GM21528 (cell line): Measurements from ENCODE around the gene ATG101.

Experiments used
- ATAC-seq: cut with Tn5 transposase; IDR thresholded peaks from one replicate; pipeline ENCODE4 v1.9.1; 2021; ENCODE audit warnings: mild to moderate bottlenecking, moderate library complexity; ENCODE audit not compliant: unreplicated experiment, low FRiP score

ATG101 gene

DNA sequence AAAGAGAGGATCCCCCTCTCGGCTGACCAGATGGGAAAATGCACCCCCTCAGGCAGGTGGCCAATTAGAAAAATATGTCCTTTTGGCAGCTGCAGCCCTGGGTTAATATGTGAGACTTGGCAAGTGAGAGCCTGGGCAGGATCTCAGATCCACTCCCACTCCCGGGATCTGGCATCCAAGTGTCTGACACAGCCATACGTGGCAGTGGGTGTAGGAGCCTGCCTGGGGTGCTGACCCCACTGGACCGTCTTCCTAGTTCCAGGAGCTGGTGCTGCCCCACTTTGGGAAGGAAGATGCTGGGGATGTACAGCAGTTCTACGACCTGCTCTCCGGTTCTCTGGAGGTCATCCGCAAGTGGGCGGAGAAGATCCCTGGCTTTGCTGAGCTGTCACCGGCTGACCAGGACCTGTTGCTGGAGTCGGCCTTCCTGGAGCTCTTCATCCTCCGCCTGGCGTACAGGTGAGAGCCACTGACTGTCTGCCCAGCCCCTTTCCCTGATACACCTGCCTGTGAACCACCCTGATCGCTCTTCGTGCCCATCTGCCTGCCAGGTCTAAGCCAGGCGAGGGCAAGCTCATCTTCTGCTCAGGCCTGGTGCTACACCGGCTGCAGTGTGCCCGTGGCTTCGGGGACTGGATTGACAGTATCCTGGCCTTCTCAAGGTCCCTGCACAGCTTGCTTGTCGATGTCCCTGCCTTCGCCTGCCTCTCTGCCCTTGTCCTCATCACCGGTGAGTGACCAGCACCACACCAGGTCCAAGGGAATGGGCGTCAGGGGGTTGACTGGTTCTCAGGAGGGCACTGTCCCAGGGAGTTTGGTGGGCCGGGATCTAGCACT, 12.8 kb upstream of the ATG101 start:
- no peak for ATAC-seq

DNA sequence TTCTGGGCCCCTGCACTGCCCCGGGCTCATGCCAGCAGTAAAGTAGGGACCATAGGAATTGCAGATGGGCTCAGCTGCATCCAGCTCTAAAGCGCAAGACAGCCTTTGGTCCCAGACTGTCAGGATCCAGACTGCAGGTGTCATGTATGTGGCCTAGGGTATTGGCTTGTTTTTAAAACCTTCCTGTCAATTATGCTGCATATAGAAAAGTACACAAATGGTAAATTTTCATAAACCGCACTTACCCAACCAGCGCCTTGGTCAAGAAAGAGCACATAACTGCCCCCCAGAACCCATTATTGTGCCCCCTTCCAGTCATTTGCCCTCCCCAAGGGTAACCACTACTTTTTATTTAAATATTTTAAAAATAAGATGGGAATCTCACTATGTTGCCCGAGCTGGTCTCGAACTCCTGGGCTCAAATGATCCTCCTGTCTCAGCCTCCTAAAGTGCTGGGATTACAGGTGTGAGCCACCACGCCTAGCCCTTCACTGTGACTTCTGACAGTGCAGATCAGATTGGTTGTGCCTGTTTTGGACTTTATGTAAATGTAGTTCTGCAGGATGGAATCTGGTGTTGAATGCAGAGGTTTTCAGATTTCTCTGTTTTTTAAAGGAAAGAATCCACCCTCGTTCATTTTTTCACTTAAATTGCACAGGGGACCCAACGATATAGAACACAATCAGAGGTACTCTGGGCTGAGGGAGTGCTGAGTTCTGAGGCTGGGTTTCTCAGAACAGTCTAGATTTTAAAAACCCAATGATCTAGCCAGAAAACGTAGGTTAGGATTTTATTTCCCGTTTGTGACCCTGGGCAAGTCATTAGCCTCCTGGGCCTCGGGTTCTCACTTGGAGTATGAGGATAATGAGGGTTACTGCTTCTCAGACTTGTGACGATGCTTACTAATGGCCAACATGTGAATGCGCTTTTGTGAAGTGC, 11.9 kb upstream of the ATG101 start:
- no peak for ATAC-seq

DNA sequence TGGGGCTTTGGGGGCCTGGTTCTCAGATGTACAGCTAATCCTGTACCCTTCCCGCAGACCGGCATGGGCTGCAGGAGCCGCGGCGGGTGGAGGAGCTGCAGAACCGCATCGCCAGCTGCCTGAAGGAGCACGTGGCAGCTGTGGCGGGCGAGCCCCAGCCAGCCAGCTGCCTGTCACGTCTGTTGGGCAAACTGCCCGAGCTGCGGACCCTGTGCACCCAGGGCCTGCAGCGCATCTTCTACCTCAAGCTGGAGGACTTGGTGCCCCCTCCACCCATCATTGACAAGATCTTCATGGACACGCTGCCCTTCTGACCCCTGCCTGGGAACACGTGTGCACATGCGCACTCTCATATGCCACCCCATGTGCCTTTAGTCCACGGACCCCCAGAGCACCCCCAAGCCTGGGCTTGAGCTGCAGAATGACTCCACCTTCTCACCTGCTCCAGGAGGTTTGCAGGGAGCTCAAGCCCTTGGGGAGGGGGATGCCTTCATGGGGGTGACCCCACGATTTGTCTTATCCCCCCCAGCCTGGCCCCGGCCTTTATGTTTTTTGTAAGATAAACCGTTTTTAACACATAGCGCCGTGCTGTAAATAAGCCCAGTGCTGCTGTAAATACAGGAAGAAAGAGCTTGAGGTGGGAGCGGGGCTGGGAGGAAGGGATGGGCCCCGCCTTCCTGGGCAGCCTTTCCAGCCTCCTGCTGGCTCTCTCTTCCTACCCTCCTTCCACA, 11.0 kb upstream of the ATG101 start:
- ATAC-seq, result no peak

DNA sequence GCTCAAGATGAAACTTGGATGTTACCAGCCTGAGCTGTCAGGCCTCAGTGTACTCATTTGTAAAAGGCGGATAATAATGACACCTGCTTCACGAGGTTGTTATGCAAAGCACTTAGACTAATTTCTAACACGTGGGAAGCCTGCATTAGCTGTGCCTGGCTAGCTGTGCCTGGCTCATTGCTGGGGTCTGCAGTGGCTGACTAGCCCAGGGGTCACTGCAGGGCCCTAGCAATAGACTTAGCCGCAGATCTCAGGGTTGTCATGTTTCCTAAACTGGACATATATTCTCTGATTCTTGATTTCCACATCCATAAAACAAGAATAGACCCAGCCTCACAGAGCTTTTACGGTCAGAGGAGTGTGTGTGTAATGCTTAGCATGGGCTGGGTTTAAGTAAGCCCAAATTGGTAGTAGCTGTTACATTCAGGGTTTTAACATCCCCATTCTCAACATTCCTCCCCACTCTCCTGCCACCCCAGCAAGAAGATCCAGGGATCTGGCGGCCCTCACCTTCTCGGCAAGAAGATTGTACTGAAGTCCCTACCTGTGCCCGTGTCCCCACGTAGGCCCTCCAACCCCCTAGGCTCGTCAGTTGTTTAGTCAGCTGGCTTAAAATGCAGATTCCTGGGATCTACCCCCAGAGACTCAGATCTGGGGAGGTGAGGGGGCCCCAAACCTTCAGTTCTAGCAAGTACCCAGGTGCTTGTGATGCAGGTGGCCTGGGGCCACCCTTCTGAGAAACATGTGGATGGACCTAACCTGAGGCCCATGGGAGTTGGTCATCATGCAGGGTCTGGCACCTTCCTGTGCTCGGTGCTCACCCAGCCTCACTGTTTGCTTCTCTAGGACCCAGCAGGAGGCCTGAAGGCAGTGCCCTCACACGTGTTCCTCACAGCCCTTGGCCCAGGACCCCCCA, 9.9 kb upstream of the ATG101 start:
- no peak for ATAC-seq

DNA sequence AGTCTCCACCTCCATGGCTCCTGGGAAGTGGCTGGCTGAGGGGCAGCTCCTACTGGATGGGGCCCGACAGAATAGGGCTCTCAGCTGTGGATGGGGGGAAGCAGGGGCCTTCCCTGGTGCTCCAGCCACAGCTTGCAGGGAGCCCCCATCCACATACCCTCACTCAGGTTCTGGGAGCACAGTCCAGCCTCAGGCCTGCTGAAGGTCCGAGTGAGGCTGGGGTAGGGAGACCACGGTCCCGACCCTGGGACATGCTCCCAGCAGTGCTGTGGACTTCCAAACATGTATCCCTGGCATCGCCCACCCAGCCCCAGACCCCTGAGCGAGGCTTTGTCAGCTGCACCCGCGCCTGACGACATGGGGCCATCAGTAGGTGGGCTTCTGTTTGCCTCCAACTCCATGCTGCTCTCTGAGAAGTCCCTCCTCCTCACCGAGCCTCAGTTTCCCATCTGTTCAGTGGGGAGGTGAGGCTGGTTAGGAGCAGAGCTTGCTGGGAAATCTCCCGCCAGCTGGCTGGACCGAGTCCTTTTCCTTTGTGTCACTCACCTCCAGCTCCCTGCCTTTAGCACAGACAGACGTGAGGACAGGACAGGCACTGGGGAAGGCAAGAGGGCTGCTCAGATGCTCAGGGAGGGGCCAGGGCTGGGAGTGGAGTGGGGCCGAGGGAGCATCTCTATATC, 9.1 kb upstream of the ATG101 start:
- no peak for ATAC-seq

DNA sequence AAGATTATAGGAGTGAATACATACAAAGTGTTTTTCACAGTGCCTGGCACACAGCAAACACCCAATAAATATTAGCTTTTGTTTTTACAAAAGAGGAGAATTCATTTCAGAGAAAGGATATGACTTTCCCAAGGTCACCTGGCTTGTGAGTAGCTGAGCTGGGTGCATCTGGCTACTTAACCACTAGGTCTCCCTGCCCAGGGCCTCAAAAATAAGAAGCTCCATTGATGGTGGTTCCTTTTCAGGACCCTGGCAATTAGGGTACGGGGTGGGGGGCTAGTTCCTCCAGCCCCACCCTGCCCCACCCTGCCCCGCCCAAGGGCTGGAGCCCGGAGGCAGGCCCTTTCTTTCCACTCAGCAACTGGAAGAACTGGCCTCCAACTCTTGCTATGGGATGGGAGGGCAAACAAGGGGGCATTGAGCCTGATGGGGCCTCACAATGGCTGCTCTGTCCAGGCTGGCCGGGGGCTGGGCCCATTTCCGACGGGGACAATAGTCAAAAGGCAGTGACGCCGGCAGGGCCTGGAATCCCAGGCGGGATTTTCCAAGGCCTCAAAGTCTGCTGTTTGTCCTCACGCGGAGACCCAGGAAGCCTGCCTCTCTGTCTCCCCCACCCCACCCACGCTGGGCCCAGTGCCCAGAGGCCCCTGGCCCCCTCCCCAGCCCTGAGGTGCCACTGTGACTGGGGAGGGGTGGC, 8.2 kb upstream of the ATG101 start:
- no peak for ATAC-seq

DNA sequence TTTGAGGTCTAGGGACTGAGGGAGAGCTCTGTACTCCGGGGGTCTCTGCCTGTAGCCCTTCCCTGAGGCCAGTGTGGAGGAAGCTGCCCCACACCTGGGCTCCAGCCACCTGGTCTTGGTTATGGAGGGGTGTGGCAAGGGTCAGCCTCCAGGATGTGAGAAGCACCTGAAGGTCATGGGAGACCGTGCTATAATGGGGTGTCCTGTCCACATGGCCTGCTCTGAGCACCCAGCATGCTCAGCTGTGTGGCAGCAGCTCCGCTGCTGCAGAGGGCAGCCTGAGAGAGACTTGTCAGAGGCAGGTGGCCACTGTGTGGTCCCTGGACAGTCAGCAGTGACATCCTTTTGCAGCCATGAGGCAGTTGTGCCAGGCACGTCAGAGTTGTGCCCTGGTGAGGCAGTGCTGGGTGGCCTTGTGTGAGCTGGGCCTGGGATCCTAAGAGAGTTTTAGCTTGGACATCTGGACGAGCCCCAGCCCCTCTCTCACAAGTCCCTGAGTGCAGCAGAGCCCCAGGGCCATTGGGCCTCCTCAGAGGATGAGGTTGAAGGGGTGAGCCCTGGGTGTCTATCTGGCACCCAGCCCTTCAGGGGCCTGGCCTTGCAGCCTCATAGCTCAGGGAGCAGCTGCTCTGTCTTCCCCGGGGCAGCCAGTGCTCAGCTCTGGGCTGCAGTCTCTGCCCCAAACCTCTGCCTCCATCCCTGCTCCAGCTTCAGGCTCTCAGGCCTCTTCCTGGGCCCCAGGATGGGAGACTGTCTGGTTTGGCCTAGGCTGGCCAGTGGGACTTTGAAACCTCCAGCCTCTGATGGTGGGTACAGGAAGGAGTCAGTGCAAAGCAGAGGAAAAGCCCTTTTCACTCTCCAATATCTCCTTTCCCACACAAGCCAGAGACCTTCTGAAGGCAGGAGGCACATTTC, 7.4 kb upstream of the ATG101 start:
- ATAC-seq, result no peak

DNA sequence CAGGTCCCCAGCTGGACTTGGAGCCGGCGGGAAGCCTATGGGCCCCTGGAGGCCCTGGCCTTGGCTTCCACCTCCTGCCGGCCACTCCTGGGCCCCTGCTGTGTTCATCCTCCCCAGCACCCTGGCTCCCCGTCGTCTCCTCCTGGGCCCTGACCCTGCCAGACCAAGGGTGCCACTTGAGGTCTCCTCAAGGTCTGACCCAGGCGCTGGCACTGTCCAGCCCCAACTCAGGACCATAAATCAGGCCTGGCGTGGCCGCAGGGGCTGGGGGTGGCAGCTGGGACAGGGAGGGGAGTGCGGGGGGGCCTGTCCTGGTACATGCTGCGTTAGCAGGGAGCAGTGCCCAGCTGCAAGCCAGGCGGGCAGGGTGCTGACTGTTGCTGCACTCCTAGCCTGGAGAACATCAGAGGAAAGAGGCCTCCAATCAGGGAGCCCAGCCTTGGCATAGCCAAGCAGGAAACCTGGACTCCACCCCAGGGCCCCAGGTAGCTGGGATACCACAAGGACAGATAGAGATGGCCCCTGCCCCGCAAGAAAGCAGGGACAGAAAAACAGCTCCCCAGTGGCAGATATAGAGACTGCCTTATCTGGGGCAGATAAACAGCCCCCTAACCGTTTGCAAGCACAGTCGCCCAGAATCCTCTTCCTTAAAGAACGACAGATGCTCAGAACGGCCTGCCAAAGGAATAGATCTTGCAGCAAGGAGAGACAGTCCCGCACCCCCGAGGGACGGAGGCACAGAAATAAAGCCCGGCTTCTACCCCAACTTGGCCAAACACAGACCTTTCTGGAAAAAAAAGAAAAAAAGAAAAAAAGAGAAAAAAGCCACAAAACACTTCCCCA, 6.5 kb upstream of the ATG101 start:
- ATAC-seq, result no peak

DNA sequence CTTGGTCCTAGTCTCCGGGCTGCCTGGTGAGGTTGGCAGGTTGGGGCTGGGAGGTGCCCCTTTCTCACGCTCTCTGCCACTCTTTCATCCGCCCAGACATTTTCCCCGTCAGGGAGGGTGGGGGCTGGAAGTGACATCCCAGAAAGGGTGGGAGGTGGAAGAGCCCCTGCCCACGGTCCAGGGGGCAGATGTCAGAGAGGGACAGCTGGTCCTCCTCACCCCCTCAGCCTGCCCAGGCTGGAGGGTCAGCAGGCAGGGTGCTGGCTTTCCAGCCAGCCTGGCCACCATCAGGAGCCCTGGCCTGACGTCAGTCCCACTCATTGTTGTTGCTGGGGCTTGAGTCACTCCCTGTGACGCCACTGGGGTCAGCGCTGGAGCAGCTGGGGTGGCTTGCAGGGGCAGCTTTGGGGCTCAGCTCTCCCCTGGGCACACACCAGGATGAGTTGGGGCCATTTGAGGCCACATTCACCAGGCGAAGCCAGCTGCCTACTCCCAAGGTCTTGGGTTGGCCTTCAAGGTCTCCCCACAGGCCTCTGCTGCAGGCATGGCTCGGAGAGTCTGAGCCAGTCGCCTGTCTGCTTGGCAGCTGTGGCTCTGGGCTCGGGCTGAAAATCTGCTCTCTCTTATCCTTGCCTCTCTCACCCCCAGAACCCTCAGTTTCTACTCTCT, 5.7 kb upstream of the ATG101 start:
- no peak for ATAC-seq

DNA sequence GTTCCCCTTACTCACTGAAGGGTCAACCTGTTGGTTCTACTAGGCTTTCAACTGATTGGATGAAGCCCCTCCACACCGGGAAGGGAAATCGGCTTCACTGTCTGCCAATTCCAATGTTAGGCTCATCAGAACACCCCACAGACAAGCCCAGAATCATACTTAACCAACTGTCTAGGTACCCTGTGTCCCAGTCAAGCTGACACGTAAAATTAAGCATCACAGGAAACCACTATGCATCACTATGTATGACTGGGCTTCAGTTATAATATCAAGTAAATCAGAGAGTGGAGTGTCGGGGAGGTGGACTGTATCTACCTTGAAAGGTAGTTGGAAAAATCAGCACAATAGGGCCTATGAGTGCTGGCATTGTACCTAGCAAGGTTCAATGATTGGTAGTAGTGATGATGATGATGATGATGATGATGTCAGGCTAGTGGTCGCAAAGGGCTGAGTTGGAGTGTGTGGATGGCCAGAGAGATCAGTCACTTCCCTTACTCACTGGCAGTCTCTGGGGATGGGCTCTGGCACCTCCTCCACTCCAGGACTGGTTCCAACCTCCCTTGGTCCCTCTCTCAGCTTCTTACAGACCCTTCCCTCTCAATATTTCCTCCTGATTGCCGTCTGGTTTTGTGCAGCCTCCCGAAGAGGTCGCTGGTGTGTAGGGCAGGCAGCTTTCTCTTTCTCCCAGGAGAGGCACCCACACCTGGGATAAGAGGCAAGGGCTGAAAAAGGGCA, 3.3 kb upstream of the ATG101 start:
- no peak for ATAC-seq

DNA sequence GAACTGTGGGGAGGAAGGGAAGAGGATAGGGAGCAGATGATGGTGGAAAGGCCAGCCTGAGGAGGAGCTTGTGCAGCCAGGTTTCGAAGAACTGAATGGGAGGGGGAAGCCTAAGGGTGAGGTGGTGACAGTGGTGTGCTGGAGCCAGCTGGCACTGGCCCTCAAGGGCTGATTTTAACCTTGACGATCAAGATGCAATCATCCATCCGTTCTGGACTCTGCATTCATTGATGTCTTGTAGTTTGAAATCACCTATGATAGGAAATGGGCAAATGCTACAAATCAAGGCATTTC, 2.8 kb upstream of the ATG101 start:
- no peak for ATAC-seq

DNA sequence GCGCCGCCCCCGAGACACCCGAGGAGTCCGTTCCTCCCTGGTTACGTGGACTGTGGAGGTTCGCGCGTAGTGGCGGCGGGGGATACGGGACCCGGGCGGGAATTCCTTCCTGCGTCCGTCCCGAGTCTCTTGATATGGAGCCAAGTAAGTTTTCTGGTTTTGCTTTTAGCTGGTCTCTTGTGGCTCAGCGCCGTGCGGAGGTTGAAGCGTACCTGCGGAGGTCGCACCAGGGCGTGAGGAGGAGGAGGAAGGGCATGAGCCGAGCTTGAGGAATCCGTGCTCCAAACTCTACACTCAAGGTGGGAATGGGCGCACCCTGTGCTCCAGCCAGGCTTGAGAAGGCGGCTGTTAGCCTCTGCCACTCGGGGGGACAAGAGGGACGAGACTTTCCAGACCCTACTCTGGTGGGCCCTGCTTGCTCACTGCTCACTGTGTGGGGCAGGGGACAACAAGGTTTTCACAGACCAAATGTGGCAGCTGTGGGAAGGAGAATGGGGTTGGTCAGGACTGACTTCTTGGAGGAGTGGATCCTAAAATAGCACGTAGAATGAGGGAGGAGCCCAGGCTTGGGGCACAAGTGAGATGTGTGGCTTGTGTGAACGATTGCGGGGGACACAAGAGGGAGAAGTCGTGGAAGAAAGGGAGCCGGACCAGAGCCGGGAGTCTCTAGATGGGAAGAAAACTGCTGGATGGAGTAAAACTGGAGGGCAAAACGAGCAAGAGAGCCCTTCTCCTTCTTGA, 577 bp downstream of the ATG101 start:
- ATAC-seq, result peak; percentile 20

DNA sequence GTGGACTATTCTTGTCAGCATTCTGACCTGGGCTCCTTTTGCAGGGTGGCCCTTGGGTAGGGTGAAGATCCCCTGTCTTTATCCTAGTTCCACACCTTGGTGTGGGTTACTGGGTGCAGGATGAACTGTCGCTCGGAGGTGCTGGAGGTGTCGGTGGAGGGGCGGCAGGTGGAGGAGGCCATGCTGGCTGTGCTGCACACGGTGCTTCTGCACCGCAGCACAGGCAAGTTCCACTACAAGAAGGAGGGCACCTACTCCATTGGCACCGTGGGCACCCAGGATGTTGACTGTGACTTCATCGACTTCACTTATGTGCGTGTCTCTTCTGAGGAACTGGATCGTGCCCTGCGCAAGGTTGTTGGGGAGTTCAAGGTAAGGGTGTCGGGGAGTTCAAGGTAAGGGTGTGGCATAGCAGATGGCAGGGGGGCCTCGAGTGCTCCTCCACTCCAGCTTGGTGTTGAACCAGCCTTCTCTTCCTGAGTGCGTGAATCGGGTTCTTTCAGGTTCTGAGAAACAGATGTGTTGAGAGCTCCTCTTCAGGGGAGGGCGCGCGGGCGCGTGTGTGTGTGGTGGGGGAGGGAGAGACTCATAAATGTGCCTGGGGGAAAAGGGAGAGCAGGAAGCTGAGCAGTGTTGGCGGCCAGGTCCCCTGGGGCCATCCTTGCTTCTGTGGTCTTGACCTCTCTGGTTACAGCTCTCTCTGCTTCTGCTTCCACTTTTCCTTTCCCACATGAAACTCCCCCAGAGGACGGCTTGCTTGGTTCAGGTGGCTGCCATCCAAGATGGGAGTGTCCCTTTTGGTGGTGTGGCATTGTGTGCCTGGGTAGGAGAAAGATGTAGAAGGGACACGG, 4.0 kb downstream of the ATG101 start:
- no peak for ATAC-seq
